Measurements from ENCODE around the gene DBI.

DBI gene

GRCh38 chr2:119341684-119342083 is 25.1 kb upstream of the DBI start:
- H3K27me3 Mint-ChIP-seq, result no peaks in the 10 kb centered on the region
- H3K27ac Mint-ChIP-seq, result no peak overlapping the region
- ATAC-seq (ENCODE audit: low read depth) (no peak), DNase-seq (ENCODE audit: low spot score in 2 of 2) (no peak)
- no peak overlapping the region for H3K4me3 Mint-ChIP-seq
- H3K4me1 Mint-ChIP-seq, result peaks cover 15% of the 10 kb centered on the region
- no peaks in the 10 kb centered on the region for H3K9me3 Mint-ChIP-seq
- H3K36me3 Mint-ChIP-seq, result peaks cover 2% of the 10 kb centered on the region

- Mint-ChIP-seq H3K4me3 (no peak overlapping the region), H3K4me1 (peaks cover 11% of the 10 kb centered on the region), H3K36me3 (no peaks in the 10 kb centered on the region), H3K9me3 (peaks cover 2% of the 10 kb centered on the region), H3K27ac (no peak overlapping the region), H3K27me3 (no peaks in the 10 kb centered on the region)
- DNase-seq (ENCODE audit: low spot score in 2 of 2) (no peak), ATAC-seq (ENCODE audit: low read depth) (no peak)
Measured at GRCh38 chr2:119349289-119349688, 17.5 kb upstream of the DBI start.

GRCh38 chr2:119350311-119350998 is 16.3 kb upstream of the DBI start:
- H3K36me3 Mint-ChIP-seq, result no peaks in the 10 kb centered on the region
- ATAC-seq (ENCODE audit: low read depth), result no peak

DNA sequence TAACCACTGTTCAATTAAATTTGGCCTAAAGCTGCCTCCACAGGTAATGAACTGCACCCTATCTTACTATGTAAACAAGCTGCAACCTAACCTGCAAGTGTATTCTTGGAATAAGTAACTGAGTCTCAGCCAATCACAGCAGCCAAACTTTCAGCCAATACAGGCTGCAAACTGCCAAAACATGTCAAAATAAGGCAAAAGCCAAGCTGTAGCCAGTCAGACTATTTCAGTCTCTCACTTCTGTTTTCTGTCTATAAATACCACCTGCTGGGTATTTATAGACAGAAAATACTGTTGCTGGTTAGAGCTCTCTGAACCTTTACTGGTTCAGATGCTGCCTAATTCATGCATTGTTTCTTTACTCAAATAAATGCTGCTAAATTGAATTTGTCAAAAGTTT is 14.4 kb upstream of the DBI start:
- Mint-ChIP-seq H3K9me3 (peaks cover 2% of the 10 kb centered on the region), H3K4me1 (peaks cover 21% of the 10 kb centered on the region), H3K27ac (no peak overlapping the region), H3K36me3 (peaks cover 3% of the 10 kb centered on the region), H3K4me3 (no peak overlapping the region), H3K27me3 (no peaks in the 10 kb centered on the region)
- no peak for DNase-seq (ENCODE audit: low spot score in 2 of 2)
- peak; percentile 77 for ATAC-seq (ENCODE audit: low read depth)

More at GRCh38 chr2:119350311-119350998, 16.3 kb upstream of the DBI start:
- peaks cover 13% of the 10 kb centered on the region for H3K4me1 Mint-ChIP-seq
- no peaks in the 10 kb centered on the region for H3K27me3 Mint-ChIP-seq
- no peak overlapping the region for H3K27ac Mint-ChIP-seq
- DNase-seq (ENCODE audit: low spot score in 2 of 2), result no peak
- peaks cover 2% of the 10 kb centered on the region for H3K9me3 Mint-ChIP-seq
- H3K4me3 Mint-ChIP-seq, result no peak overlapping the region

DNA sequence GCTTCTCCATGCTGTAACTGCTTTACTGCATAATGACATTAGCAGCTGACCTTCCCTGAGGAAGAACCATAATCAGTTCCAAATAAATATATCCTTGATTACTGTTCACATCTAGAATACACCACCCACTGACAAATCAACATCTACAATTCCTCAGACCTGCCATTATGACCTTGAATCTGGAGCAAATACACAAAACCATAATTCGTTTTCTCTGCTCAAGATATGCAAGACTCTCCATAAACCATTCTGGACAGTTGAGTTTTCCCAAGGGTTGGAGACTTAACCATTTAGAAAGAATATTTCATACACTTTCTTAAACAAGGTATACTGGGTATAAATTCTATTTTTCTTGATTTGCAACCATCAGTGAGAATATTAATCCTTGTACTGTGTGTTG is 11.9 kb upstream of the DBI start:
- peaks cover 21% of the 10 kb centered on the region for H3K4me1 Mint-ChIP-seq
- no peak overlapping the region for H3K4me3 Mint-ChIP-seq
- H3K27ac Mint-ChIP-seq, result no peak overlapping the region
- ATAC-seq (ENCODE audit: low read depth) (no peak), DNase-seq (ENCODE audit: low spot score in 2 of 2) (no peak)
- H3K9me3 Mint-ChIP-seq, result peaks cover 2% of the 10 kb centered on the region
- H3K36me3 Mint-ChIP-seq, result peaks cover 4% of the 10 kb centered on the region
- no peaks in the 10 kb centered on the region for H3K27me3 Mint-ChIP-seq

- DNase-seq (ENCODE audit: low spot score in 2 of 2) (no peak), ATAC-seq (ENCODE audit: low read depth) (no peak)
- Mint-ChIP-seq H3K4me1 (peaks cover 25% of the 10 kb centered on the region), H3K9me3 (no peaks in the 10 kb centered on the region), H3K27ac (no peak overlapping the region), H3K27me3 (no peaks in the 10 kb centered on the region), H3K4me3 (no peak overlapping the region), H3K36me3 (peaks cover 7% of the 10 kb centered on the region)
Measured at GRCh38 chr2:119359774-119360173, 7.0 kb upstream of the DBI start.

- peaks cover 30% of the 10 kb centered on the region for H3K4me1 Mint-ChIP-seq
- H3K27ac Mint-ChIP-seq, result no peak overlapping the region
- no peaks in the 10 kb centered on the region for H3K27me3 Mint-ChIP-seq
- ATAC-seq (ENCODE audit: low read depth) (no peak), DNase-seq (ENCODE audit: low spot score in 2 of 2) (no peak)
- H3K36me3 Mint-ChIP-seq, result peaks cover 7% of the 10 kb centered on the region
- H3K4me3 Mint-ChIP-seq, result no peak overlapping the region
- no peaks in the 10 kb centered on the region for H3K9me3 Mint-ChIP-seq
Measured at GRCh38 chr2:119360423-119360966, 6.3 kb upstream of the DBI start.

DNA sequence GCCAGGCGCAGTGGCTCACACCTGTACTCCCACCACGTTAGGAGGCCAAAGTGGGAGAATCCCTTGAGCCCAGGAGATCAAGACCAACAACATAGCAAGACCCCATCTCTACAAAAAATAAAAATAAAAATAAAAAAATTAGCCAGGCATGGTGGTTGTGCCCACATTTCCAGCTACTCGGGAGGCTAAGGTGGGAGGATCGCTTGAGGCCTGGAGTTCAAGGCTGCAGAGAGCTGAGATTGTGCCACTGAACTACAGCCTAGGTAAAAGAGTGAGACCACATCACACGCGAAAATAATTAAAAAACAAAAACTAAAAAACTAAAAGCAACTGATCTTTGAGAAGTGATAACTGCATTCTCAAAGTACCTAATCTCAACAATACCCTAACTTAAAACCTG is 2.0 kb upstream of the DBI start:
- no peaks in the 10 kb centered on the region for H3K27me3 Mint-ChIP-seq
- peak overlapping the region; percentile 98 for H3K4me3 Mint-ChIP-seq
- H3K36me3 Mint-ChIP-seq, result peaks cover 10% of the 10 kb centered on the region
- peaks cover 39% of the 10 kb centered on the region for H3K4me1 Mint-ChIP-seq
- H3K27ac Mint-ChIP-seq, result peak overlapping the region; percentile 74
- H3K9me3 Mint-ChIP-seq, result no peaks in the 10 kb centered on the region
- DNase-seq (ENCODE audit: low spot score in 2 of 2) (no peak), ATAC-seq (ENCODE audit: low read depth) (no peak)

DNA sequence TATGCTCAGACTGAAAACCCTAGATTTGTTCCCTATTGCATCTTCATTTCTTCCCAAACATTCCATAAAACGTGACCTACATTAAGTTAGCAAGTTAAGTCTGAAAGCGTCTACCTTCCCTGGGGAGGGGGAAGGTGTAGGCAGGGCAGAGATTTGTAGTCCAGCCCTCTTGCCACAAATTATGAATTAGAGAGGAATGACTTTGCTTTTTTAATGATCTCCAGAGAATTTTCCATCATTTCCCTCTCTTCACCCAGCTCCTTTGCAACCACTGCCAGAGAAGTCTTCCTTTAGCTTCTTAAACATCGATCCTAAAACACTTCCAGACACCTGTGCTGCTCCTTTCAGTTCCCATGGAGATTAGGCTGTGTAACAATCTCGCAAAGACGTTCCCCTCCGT is 1.3 kb upstream of the DBI start:
- H3K4me1 Mint-ChIP-seq, result peaks cover 43% of the 10 kb centered on the region
- H3K27ac Mint-ChIP-seq, result peak overlapping the region; percentile 98
- no peak for DNase-seq (ENCODE audit: low spot score in 2 of 2)
- no peaks in the 10 kb centered on the region for H3K27me3 Mint-ChIP-seq
- H3K36me3 Mint-ChIP-seq, result peaks cover 14% of the 10 kb centered on the region
- H3K9me3 Mint-ChIP-seq, result no peaks in the 10 kb centered on the region
- ATAC-seq (ENCODE audit: low read depth), result no peak
- peak overlapping the region; percentile 98 for H3K4me3 Mint-ChIP-seq

- Mint-ChIP-seq H3K27me3 (no peaks in the 10 kb centered on the region), H3K4me1 (peaks cover 43% of the 10 kb centered on the region), H3K4me3 (peak overlapping the region; percentile 98), H3K9me3 (no peaks in the 10 kb centered on the region), H3K27ac (peak overlapping the region; percentile 98), H3K36me3 (peaks cover 21% of the 10 kb centered on the region)
- DNase-seq (ENCODE audit: low spot score in 2 of 2), result no peak
- peak; percentile 7 for ATAC-seq (ENCODE audit: low read depth)
Measured at GRCh38 chr2:119366161-119366648, 572 bp upstream of the DBI start.

GRCh38 chr2:119367472-119368099 is 809 bp downstream of the DBI start:
- Mint-ChIP-seq H3K4me3 (peak overlapping the region; percentile 98), H3K36me3 (peaks cover 31% of the 10 kb centered on the region), H3K27ac (peak overlapping the region; percentile 98), H3K4me1 (peaks cover 39% of the 10 kb centered on the region), H3K27me3 (no peaks in the 10 kb centered on the region), H3K9me3 (no peaks in the 10 kb centered on the region)
- ATAC-seq (ENCODE audit: low read depth) (peak; percentile 7), DNase-seq (ENCODE audit: low spot score in 2 of 2) (peak; percentile 7 to 26)

DNA sequence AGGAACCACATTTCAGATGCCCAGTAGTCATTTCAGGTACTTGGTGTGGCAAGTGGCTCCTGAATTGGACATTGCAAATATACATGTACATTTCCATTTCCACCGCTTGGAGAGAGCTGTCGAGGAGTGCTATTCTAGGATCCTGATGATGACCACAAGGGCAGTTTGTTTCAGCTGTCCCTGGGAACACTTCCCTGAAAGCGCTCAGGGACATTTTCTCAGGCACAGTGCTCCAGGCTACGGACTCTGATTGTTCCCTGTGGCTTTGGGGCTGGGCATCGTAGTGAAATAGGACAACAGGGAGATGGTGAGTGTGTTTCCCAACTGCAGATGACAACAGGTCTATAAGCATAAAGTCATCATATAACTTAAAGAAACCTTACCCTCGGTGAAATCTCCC is 3.1 kb downstream of the DBI start:
- DNase-seq (ENCODE audit: low spot score in 2 of 2), result no peak
- no peak overlapping the region for H3K4me3 Mint-ChIP-seq
- peaks cover 27% of the 10 kb centered on the region for H3K4me1 Mint-ChIP-seq
- H3K36me3 Mint-ChIP-seq, result peaks cover 48% of the 10 kb centered on the region
- H3K27ac Mint-ChIP-seq, result no peak overlapping the region
- no peak for ATAC-seq (ENCODE audit: low read depth)
- no peaks in the 10 kb centered on the region for H3K27me3 Mint-ChIP-seq
- H3K9me3 Mint-ChIP-seq, result peaks cover 7% of the 10 kb centered on the region

DNA sequence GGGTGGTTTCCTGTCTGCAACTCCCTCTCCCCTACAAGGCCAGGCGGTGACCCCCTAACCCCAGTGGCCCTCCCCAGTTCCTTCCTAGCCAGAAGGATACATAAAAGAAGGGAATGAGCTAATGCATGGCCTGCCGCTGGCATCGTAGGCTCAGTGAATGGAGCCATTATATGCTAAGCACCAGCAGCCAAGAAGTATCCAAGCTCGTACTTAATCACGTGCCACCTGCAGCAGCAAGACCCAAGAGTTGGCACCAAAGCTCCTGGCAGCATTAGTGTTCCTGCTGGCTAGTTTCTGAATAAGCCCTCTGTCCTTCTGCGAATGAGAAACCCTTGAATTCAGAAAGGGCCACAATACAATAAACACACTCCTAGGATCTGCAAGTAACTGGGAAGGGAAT is 4.3 kb downstream of the DBI start:
- peaks cover 7% of the 10 kb centered on the region for H3K9me3 Mint-ChIP-seq
- H3K27ac Mint-ChIP-seq, result no peak overlapping the region
- H3K27me3 Mint-ChIP-seq, result no peaks in the 10 kb centered on the region
- H3K4me1 Mint-ChIP-seq, result peaks cover 15% of the 10 kb centered on the region
- DNase-seq (ENCODE audit: low spot score in 2 of 2), result no peak
- no peak overlapping the region for H3K4me3 Mint-ChIP-seq
- no peak for ATAC-seq (ENCODE audit: low read depth)
- peaks cover 50% of the 10 kb centered on the region for H3K36me3 Mint-ChIP-seq

DNA sequence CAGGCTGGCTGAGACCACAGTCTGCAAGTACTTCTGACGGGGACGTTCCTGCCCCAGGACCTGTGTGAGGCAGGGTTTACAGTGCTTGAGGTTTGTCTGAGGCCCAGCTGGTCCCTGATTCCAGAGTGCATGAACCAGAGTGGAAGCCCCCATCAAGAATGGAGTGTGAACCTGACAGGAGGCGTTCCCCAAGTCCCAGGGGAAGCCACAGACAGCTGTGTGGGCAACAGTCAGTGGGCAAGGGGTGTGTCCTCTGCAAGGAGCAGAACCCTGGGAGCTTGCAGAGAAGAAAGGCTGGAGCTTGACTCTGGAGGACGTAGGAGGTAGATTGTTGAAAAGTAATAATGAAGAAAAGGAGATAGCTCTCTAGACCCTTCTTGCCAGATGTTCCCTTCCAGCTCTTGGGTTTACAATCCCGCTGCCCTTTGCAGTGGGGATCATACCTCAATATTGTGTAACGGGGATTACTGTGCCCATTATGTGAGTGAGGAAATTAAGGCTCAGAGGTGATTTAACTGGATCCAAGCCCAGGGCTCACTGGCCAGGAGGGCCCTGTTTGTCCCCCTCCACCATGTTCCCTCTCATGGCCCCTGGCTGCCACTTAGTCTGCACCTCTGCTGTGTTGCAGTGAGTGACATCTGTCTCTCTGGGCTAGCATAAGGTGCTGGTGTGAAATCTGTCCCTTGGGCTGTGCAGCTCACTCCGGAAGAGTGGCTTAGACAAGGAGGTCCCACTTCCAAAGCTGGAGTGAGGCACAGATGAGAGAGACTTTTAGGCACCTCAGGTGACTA is 6.2 kb downstream of the DBI start:
- ATAC-seq (ENCODE audit: low read depth), result no peak
- no peak overlapping the region for H3K4me3 Mint-ChIP-seq
- peaks cover 7% of the 10 kb centered on the region for H3K9me3 Mint-ChIP-seq
- peaks cover 8% of the 10 kb centered on the region for H3K4me1 Mint-ChIP-seq
- H3K36me3 Mint-ChIP-seq, result peaks cover 50% of the 10 kb centered on the region
- H3K27me3 Mint-ChIP-seq, result no peaks in the 10 kb centered on the region
- no peak overlapping the region for H3K27ac Mint-ChIP-seq
- DNase-seq (ENCODE audit: low spot score in 2 of 2), result no peak

Measured in memory B cell (primary cell).